ENCODE results near the gene CRYGD.

Gene CRYGD

DNA sequence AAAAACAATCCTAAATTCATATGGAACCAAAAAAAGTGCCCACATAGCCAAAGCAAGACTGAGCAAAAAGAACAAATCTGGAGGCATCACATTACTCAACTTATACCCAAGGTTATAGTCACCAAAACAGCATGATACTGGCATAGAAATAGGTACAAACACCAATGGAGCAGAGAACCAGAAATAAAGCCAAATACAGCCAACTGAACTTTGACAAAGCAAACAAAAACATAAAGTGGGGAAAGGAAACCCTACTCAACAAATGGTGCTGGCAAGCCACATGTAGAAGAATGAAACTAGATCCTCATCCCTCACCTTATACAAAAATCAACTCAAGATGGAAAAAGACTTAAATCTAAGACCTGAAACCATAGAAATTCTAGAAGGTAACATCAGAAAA, 40.5 kb downstream of the CRYGD start:
- no peak for DNase-seq (ENCODE audit: low spot score)

GRCh38 chr2:208077276-208077675, 47.0 kb downstream of the CRYGD start:
- no peak for DNase-seq (ENCODE audit: low spot score)

- no peak for DNase-seq (ENCODE audit: low spot score)
Observed at GRCh38 chr2:208074610-208075356, 49.5 kb downstream of the CRYGD start.

DNA sequence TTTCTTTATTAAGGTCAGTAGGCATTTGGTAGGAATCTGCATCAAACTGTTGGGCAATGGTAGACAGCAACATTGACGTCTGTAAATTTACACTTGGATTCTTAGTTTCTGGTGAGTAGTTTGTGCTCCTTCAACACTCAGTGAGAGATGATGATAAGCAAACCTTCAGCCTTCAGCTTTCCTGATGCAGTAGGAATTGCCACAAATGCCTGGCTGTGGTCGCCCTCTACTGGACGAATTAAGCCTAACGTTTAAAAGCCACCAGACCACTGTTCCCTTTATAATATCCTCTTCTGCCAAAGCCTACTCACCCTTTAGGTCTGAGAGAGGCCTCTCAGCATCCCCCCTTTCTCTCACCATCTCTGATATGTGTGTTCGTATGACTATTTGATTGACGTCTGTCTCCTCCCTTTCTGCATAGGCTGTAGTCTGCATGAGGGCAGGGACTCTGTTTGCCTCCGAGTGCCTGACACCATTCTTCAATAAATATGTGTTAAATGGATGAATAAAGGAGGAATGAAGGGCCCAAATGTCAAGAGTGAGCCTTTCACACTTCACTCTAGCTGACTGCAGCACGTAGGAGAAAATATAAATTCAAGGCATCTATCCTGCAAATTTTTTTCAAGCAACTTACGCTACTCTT, 52.0 kb downstream of the CRYGD start:
- DNase-seq (ENCODE audit: low spot score), result peak; percentile 55
